HCT116 (cell line): ENCODE measurements around the gene TMEM38B. TPM values are rescaled to one million over a fixed set of nuclear protein-coding genes. Genes with fewer than 3 reads are reported as not detected.
A peak's percentile ranks its signal among the peaks of the same experiment; 100 is the strongest.

Experiments used
- ATAC-seq: fragments of 200-7000 bp; cut with Tn5 transposase; 2 replicates; pipeline ENCODE4 v1.9.1; 2020; ENCODE audit warnings: mild to moderate bottlenecking, moderate library complexity
- BruUV-seq: library from RNA; stranded (reverse); fragments of 400-500 nt; replicated peaks from 2 replicates; lab custom pipeline; 2021; lab: Mats Ljungman, UMichigan
- CTCF ChIA-PET: fragments of 300-600 bp; sonication (Branson Sonifier 250); formaldehyde crosslinking; loops from one replicate; lab custom pipeline; 2021; ENCODE audit warnings: antibody characterized with exemption; lab: Charles Lee
- POLR2A ChIA-PET: fragments of 300-600, 350-600 bp; sonication (Branson Sonifier 250); formaldehyde crosslinking; loops from one replicate; lab custom pipeline; 2021; ENCODE audit warnings: antibody characterized with exemption; lab: Charles Lee
- RAD21 ChIA-PET, 2 experiments: fragments of 300-600 bp; sonication (Branson Sonifier 250); formaldehyde crosslinking; loops; one replicate each; lab custom pipeline; 2023; ENCODE audit warnings: low total read pairs in 2 of 2; ENCODE audit not compliant: uncharacterized antibody in 2 of 2, unreplicated experiment in 2 of 2, low non-redundant PET in 1 of 2; lab: Charles Lee
- DNase-seq: peaks from one replicate; pipeline ENCODE4 v3.0.0-alpha.2; 2010; ENCODE audit warnings: low read depth, low spot score
- H2AFZ ChIP-seq: fragments of 200-600 bp; shearing (Covaris generic), sonication (generic); 2 replicates; pipeline ENCODE4 v1.6.1; 2017; ENCODE audit warnings: low read depth, mixed run types, mixed read lengths, antibody characterized with exemption, low read length; ENCODE audit not compliant: poor library complexity, severe bottlenecking
- H3K27ac ChIP-seq: 2 replicates; pipeline ENCODE4 v1.5.1; 2012; ENCODE audit warnings: low read depth, low read length
- H3K27me3 ChIP-seq: fragments of 200-600 bp; sonication (generic); 2 replicates; pipeline ENCODE4 v1.6.1; 2016; ENCODE audit warnings: mixed run types, low read length, mixed read lengths; ENCODE audit not compliant: insufficient read depth
- H3K36me3 ChIP-seq, 2 experiments: fragments of 200-500 bp in 1 of 2; fragments of 200-600 bp in 1 of 2; sonication (Bioruptor generic) in 1 of 2; sonication (generic) in 1 of 2; 2 replicates each; pipeline versions ENCODE4 v1.5.1 to v1.6.1; 2014 to 2016; ENCODE audit warnings: low read length in 2 of 2, inconsistent platforms in 1 of 2, mixed read lengths in 1 of 2, mixed run types in 1 of 2; ENCODE audit not compliant: insufficient read depth in 2 of 2, control insufficient read depth in 1 of 2
- H3K4me1 ChIP-seq, 2 experiments: fragments of 200-600 bp in 1 of 2; sonication (generic) in 1 of 2; 2 replicates each; pipeline versions ENCODE4 v1.5.1 to v1.6.1; 2012 to 2017; ENCODE audit warnings: low read length in 2 of 2, inconsistent platforms in 1 of 2, mild to moderate bottlenecking in 1 of 2, mixed read lengths in 1 of 2, mixed run types in 1 of 2, moderate library complexity in 1 of 2; ENCODE audit not compliant: insufficient read depth in 2 of 2, control insufficient read depth in 1 of 2
- H3K4me2 ChIP-seq: fragments of 200-600 bp; sonication (generic); 2 replicates; pipeline ENCODE4 v1.6.1; 2017; ENCODE audit warnings: mixed run types, low read length, mixed read lengths
- H3K4me3 ChIP-seq, 2 experiments: fragments of 200-600 bp in 1 of 2; sonication (generic) in 1 of 2; replicated peaks in 1 of 2; 2 replicates each; pipeline ENCODE4 v1.5.1; 2011 to 2016; ENCODE audit warnings: low read length in 2 of 2, control low read depth in 1 of 2, low read depth in 1 of 2, mild to moderate bottlenecking in 1 of 2, mixed read lengths in 1 of 2, mixed run types in 1 of 2
- H3K79me2 ChIP-seq: fragments of 200-600 bp; sonication (generic); 2 replicates; pipeline ENCODE4 v1.6.1; 2017; ENCODE audit warnings: mild to moderate bottlenecking, mixed run types, low read length, moderate library complexity, mixed read lengths; ENCODE audit not compliant: insufficient read depth
- H3K9ac ChIP-seq: fragments of 200-600 bp; sonication (generic); 2 replicates; pipeline ENCODE4 v1.6.1; 2016; ENCODE audit warnings: low read length, mixed read lengths
- H3K9me2 ChIP-seq: fragments of 200-600 bp; sonication (generic), shearing (Covaris generic); 2 replicates; pipeline ENCODE4 v1.6.1; 2017; ENCODE audit warnings: mixed run types, mild to moderate bottlenecking, moderate library complexity; ENCODE audit not compliant: insufficient read depth
- H3K9me3 ChIP-seq, 2 experiments: fragments of 200-500 bp in 1 of 2; fragments of 200-600 bp in 1 of 2; sonication (Bioruptor generic) in 1 of 2; sonication (generic) in 1 of 2; 2 replicates each; pipeline ENCODE4 v1.6.1; 2014 to 2017; ENCODE audit warnings: low read length in 2 of 2, mixed read lengths in 2 of 2, inconsistent platforms in 1 of 2, low read depth in 1 of 2, mild to moderate bottlenecking in 1 of 2, mixed run types in 1 of 2, moderate library complexity in 1 of 2; ENCODE audit not compliant: control insufficient read depth in 1 of 2, insufficient read depth in 1 of 2
- H4K20me1 ChIP-seq: fragments of 200-600 bp; sonication (generic), shearing (Covaris generic); 2 replicates; pipeline ENCODE4 v1.6.1; 2017; ENCODE audit warnings: mixed run types, mild to moderate bottlenecking, moderate library complexity; ENCODE audit not compliant: insufficient read depth
- CBX3 ChIP-seq: IDR thresholded peaks from 2 replicates; pipeline ENCODE4 v1.6.1; 2012; ENCODE audit warnings: low read depth
- EGR1 ChIP-seq: IDR thresholded peaks from 2 replicates; pipeline ENCODE4 v1.6.1; 2012; ENCODE audit warnings: low read depth
- EZH2 ChIP-seq: fragments of 200-600 bp; sonication (generic); IDR thresholded peaks from 2 replicates; pipeline ENCODE4 v1.6.1; 2017; ENCODE audit warnings: antibody characterized with exemption, mixed run types
- POLR2A ChIP-seq: IDR thresholded peaks from 2 replicates; pipeline ENCODE4 v1.7.0; 2011; ENCODE audit warnings: borderline replicate concordance; ENCODE audit not compliant: insufficient read depth, insufficient read length; ENCODE audit errors: extremely low read depth
- RAD21 ChIP-seq: IDR thresholded peaks from 2 replicates; pipeline ENCODE4 v1.6.1; 2012; ENCODE audit warnings: low read depth, mild to moderate bottlenecking
- SRF ChIP-seq: IDR thresholded peaks from 2 replicates; pipeline ENCODE4 v1.6.1; 2012; ENCODE audit warnings: low read depth
- ZFX ChIP-seq: fragments of 450-650 bp; IDR thresholded peaks from 2 replicates; pipeline ENCODE4 v1.6.1; 2017
- intact Hi-C: fragments of 100-400 bp; cut with micrococcal nuclease; formaldehyde crosslinking; loops from 2 replicates; pipeline ENCODE4 v1.10.0; 2022
- total RNA-seq: library from RNA; stranded (reverse); gene quantifications from one replicate; pipeline ENCODE4 v1.2.1, GENCODE V29; 2021; ENCODE audit not compliant: unreplicated experiment
- TF ChIP-seq, protein P1 (sequence below): IDR thresholded peaks from 2 replicates; pipeline ENCODE4 v1.6.1; 2012
- TF ChIP-seq, protein P2 (sequence below): IDR thresholded peaks from 2 replicates; pipeline ENCODE4 v1.6.1; 2011; ENCODE audit warnings: mild to moderate bottlenecking, low read length, moderate library complexity; ENCODE audit not compliant: insufficient replicate concordance; ENCODE audit errors: extremely low read depth

The TMEM38B gene
- total RNA-seq, 1 experiment from 2014 or later = 24.5 TPM

DNA sequence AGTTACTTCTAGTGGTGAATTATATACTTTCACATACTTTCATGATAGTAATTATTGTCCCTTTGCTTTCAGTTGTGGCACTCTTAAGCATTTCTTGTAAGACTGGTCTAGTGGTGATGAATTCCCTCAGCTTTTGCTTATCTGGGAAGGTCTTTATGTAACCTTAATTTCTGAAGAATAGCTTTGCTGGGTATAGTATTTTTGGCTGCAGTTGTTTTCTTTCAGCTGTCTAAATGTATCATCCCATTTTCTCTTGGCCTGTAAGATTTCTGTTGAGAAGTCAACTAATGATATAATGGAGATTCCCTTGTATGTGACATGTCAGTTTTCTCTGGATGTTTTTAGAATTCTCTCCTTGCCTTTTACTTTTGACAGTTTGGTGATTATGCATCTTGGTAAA is 41.0 kb downstream of the TMEM38B start:
- H3K27me3 ChIP-seq = no peaks in the 10 kb centered on the region
- H4K20me1 ChIP-seq = no peaks in the 10 kb centered on the region
- H3K9me2 ChIP-seq = no peaks in the 10 kb centered on the region
- DNase-seq (no peak), ATAC-seq (no peak)
- BruUV-seq = no TSS peak
- intact Hi-C loops = no loop called here
- no peak overlapping the region for H2AFZ ChIP-seq
- ChIA-PET CTCF (no interaction called here), RAD21 (no interaction called here), POLR2A (no interaction called here)
- no peak overlapping the region for H3K4me3 ChIP-seq
- peaks cover 6 to 8% of the 10 kb centered on the region in 2 experiments; a peak in 2 of 4 replicates for H3K9me3 ChIP-seq
- H3K4me2 ChIP-seq = no peak overlapping the region
- H3K9ac ChIP-seq = no peak overlapping the region
- H3K79me2 ChIP-seq = no peaks in the 10 kb centered on the region
- H3K27ac ChIP-seq = no peak overlapping the region
- no peaks in the 10 kb centered on the region for H3K4me1 ChIP-seq
- no peaks in the 10 kb centered on the region for H3K36me3 ChIP-seq
- TF ChIP-seq SRF (no peak), CBX3 (peak; percentile 38; the same call in 1 of the 2 replicates)
- TF ChIP-seq, protein P1, sequence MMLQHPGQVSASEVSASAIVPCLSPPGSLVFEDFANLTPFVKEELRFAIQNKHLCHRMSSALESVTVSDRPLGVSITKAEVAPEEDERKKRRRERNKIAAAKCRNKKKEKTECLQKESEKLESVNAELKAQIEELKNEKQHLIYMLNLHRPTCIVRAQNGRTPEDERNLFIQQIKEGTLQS = no peak

GRCh38 chr9:105737205-105737604 is 42.9 kb downstream of the TMEM38B start:
- POLR2A ChIA-PET = no interaction called here
- Histone ChIP-seq H4K20me1 (no peaks in the 10 kb centered on the region), H3K4me3 (no peak overlapping the region), H3K9ac (no peak overlapping the region), H3K4me1 (no peaks in the 10 kb centered on the region), H3K4me2 (no peak overlapping the region), H3K9me3 (peaks cover 6 to 8% of the 10 kb centered on the region in 2 experiments; a peak in 2 of 4 replicates), H3K79me2 (no peaks in the 10 kb centered on the region), H3K27me3 (no peaks in the 10 kb centered on the region), H2AFZ (no peak overlapping the region), H3K27ac (no peak overlapping the region), H3K9me2 (no peaks in the 10 kb centered on the region), H3K36me3 (no peaks in the 10 kb centered on the region)
- no peak for DNase-seq
- intact Hi-C loops = no loop called here
- TF ChIP-seq ZFX (no peak), EGR1 (no peak), EZH2 (no peak), RAD21 (no peak), POLR2A (no peak)
- TF ChIP-seq, protein P2, sequence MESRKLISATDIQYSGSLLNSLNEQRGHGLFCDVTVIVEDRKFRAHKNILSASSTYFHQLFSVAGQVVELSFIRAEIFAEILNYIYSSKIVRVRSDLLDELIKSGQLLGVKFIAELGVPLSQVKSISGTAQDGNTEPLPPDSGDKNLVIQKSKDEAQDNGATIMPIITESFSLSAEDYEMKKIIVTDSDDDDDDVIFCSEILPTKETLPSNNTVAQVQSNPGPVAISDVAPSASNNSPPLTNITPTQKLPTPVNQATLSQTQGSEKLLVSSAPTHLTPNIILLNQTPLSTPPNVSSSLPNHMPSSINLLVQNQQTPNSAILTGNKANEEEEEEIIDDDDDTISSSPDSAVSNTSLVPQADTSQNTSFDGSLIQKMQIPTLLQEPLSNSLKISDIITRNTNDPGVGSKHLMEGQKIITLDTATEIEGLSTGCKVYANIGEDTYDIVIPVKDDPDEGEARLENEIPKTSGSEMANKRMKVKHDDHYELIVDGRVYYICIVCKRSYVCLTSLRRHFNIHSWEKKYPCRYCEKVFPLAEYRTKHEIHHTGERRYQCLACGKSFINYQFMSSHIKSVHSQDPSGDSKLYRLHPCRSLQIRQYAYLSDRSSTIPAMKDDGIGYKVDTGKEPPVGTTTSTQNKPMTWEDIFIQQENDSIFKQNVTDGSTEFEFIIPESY = no peak
- CTCF ChIA-PET = no interaction called here
- no peak for ATAC-seq
- RAD21 ChIA-PET = no interaction called here
- no TSS peak for BruUV-seq
